Measurements from ENCODE around the gene IL12B. TPM values are rescaled to one million over a fixed set of nuclear protein-coding genes. Genes with fewer than 3 reads are reported as not detected.
"Not testable (repeated sequence)": the region's sequence is repeated elsewhere in the genome, so short reads cannot be mapped to it uniquely, and the experiment has no call there.

Gene IL12B
- total RNA-seq, 1 donor from 2014 or later: not detected

DNA sequence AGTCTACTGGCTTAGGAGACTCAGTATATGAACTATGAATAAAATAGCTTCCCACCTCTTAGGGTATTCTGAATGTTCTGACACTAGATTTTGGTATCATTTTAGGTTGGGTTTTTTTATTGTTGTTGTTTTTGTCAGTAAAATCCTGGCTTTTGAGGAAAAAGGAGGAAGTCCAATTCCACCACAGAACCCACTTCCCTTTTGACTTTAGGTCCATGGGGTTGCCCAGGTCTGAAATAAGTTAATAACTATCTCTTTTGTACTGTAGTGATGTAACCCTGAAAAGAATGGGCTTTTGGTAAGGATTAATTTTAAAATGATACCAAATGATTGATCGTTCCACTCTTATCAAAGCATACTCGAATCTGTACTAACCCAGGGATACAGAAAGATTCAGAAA is 29.1 kb upstream of the IL12B start:
- Mint-ChIP-seq H3K27ac (ENCODE audit: unreplicated experiment) (no peak overlapping the region), H3K27me3 (ENCODE audit: unreplicated experiment) (peaks cover 40% of the 10 kb centered on the region), H3K9me3 (ENCODE audit: unreplicated experiment) (no peaks in the 10 kb centered on the region), H3K36me3 (ENCODE audit: unreplicated experiment) (no peaks in the 10 kb centered on the region), H3K4me1 (ENCODE audit: unreplicated experiment) (no peaks in the 10 kb centered on the region), H3K4me3 (ENCODE audit: unreplicated experiment) (no peak overlapping the region)
- TF ChIP-seq, protein P1, sequence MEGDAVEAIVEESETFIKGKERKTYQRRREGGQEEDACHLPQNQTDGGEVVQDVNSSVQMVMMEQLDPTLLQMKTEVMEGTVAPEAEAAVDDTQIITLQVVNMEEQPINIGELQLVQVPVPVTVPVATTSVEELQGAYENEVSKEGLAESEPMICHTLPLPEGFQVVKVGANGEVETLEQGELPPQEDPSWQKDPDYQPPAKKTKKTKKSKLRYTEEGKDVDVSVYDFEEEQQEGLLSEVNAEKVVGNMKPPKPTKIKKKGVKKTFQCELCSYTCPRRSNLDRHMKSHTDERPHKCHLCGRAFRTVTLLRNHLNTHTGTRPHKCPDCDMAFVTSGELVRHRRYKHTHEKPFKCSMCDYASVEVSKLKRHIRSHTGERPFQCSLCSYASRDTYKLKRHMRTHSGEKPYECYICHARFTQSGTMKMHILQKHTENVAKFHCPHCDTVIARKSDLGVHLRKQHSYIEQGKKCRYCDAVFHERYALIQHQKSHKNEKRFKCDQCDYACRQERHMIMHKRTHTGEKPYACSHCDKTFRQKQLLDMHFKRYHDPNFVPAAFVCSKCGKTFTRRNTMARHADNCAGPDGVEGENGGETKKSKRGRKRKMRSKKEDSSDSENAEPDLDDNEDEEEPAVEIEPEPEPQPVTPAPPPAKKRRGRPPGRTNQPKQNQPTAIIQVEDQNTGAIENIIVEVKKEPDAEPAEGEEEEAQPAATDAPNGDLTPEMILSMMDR (IDR thresholded peaks at IDR 0.05): no peak
- no peak for DNase-seq (ENCODE audit: extremely low spot score, unreplicated experiment)

DNA sequence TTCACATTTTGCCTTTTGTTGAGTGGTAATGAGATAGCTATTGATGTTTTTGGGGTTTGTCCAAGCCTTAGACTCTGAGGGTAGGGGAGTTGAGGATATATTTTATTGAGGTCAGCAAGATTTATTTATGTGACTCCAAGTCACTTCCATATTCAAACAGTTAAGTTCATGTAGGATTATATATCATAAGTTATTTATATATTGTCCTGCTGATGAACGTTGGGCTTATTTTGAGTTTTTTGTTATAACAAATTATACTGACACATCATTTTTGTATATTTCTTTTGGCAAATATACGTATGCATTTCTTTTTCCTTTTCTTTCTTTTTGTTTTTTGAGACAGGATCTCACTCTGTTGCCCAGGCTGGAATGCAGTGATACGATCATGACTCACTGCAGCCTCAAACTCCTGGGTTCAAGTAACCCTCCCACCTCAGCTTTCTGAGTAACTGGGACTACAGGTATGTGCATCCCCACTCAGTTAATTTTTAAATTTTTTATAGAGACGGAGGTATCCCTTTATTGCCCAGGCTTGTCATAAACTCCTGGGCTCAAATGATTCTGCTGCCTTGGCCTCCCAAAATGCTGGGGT is 23.5 kb upstream of the IL12B start:
- Mint-ChIP-seq H3K27me3 (ENCODE audit: unreplicated experiment) (peaks cover 55% of the 10 kb centered on the region), H3K9me3 (ENCODE audit: unreplicated experiment) (no peaks in the 10 kb centered on the region), H3K4me1 (ENCODE audit: unreplicated experiment) (no peaks in the 10 kb centered on the region)

DNA sequence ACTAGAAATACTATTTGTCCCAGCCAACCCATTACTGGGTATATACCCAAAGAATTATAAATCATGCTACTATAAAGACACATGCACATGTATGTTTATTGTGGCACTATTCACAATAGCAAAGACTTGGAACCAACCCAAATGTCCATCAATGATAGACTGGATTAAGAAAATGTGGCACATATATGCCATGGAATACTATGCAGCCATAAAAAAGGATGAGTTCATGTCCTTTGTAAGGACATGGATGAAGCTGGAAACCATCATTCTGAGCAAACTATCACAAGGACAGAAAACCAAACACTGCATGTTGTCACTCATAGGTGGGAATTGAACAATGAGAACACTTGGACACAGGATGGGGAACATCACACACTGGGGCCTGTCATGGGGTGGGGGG is 20.4 kb upstream of the IL12B start:
- not testable (repeated sequence) for H3K9me3 Mint-ChIP-seq (ENCODE audit: unreplicated experiment); H3K27ac Mint-ChIP-seq (ENCODE audit: unreplicated experiment); H3K36me3 Mint-ChIP-seq (ENCODE audit: unreplicated experiment); H3K4me3 Mint-ChIP-seq (ENCODE audit: unreplicated experiment); H3K4me1 Mint-ChIP-seq (ENCODE audit: unreplicated experiment); DNase-seq (ENCODE audit: extremely low spot score, unreplicated experiment)
- H3K27me3 Mint-ChIP-seq (ENCODE audit: unreplicated experiment): peaks cover 55% of the 10 kb centered on the region

More for the DNA sequence above, 23.5 kb upstream of the IL12B start:
- H3K27ac Mint-ChIP-seq (ENCODE audit: unreplicated experiment): no peak overlapping the region
- DNase-seq (ENCODE audit: extremely low spot score, unreplicated experiment): no peak
- H3K36me3 Mint-ChIP-seq (ENCODE audit: unreplicated experiment): no peaks in the 10 kb centered on the region
- TF ChIP-seq, protein P1 (IDR thresholded peaks at IDR 0.05): no peak
- no peak overlapping the region for H3K4me3 Mint-ChIP-seq (ENCODE audit: unreplicated experiment)

DNA sequence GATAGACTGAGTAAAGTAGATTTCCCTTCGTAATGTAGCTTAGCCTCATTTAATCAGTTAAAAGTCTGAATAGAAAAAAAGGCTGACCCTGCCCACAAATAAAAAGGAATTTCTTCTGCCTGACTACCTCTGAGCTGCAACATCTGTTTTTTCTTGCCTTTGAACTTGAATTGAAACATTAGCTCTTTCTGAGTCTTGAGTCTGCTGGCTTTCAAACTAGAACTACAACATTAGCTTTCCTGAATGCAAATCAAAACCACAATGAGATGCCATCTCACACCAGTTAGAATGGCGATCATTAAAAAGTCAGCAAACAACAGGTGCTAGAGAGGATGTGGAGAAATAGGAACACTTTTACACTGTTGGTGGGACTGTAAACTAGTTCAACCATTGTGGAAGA is 19.9 kb upstream of the IL12B start:
- not testable (repeated sequence) for H3K27ac Mint-ChIP-seq (ENCODE audit: unreplicated experiment); H3K9me3 Mint-ChIP-seq (ENCODE audit: unreplicated experiment); H3K36me3 Mint-ChIP-seq (ENCODE audit: unreplicated experiment); H3K4me3 Mint-ChIP-seq (ENCODE audit: unreplicated experiment); H3K4me1 Mint-ChIP-seq (ENCODE audit: unreplicated experiment); DNase-seq (ENCODE audit: extremely low spot score, unreplicated experiment)
- H3K27me3 Mint-ChIP-seq (ENCODE audit: unreplicated experiment): peaks cover 59% of the 10 kb centered on the region

DNA sequence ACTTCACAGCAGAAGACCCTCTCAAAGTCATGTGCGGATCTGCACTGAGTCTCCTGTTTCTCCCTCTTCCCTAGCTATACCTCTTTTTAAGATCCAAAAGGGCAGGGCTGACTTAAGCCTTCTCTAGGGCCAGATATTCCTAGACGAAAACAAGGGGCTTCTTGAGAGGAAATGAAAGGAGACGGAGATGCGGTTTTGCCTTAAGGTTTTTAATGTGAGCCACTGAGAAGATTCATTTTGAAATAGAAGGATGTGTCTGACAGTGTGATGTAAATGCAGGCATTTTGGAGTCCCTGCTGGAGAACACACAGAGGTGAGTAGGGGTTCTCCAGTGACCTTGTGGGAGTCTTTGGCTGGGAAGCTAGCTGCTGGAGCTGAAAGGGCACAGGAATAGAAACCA is 15.6 kb upstream of the IL12B start:
- no peak for DNase-seq (ENCODE audit: extremely low spot score, unreplicated experiment)
- Mint-ChIP-seq H3K27me3 (ENCODE audit: unreplicated experiment) (peaks cover 46% of the 10 kb centered on the region), H3K4me1 (ENCODE audit: unreplicated experiment) (no peaks in the 10 kb centered on the region), H3K4me3 (ENCODE audit: unreplicated experiment) (no peak overlapping the region), H3K27ac (ENCODE audit: unreplicated experiment) (no peak overlapping the region), H3K36me3 (ENCODE audit: unreplicated experiment) (no peaks in the 10 kb centered on the region), H3K9me3 (ENCODE audit: unreplicated experiment) (peaks cover 8% of the 10 kb centered on the region)
- TF ChIP-seq, protein P1 (IDR thresholded peaks at IDR 0.05): no peak

DNA sequence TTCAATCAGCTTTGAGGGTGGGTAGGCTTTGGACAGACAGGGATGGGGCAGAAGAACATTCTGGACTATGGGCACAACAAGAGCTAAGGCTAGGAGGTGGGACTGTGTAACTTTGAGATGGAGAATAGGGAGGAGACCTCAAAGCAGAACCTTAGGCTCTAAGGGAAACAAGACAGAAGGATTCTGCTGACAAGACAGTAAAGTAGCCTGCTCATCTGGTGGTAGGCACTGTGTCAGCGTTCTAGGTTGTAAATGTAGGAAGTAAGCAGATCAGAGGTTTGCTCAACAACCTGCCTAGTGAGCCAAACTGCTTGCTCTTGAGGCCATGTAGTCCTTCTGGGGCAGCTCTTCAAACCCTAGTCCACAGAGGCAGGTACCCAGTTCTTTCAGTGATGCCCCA is 15.0 kb upstream of the IL12B start:
- TF ChIP-seq, protein P1 (IDR thresholded peaks at IDR 0.05): no peak
- Mint-ChIP-seq H3K27ac (ENCODE audit: unreplicated experiment) (no peak overlapping the region), H3K4me1 (ENCODE audit: unreplicated experiment) (no peaks in the 10 kb centered on the region), H3K9me3 (ENCODE audit: unreplicated experiment) (peaks cover 8% of the 10 kb centered on the region), H3K36me3 (ENCODE audit: unreplicated experiment) (no peaks in the 10 kb centered on the region), H3K4me3 (ENCODE audit: unreplicated experiment) (no peak overlapping the region), H3K27me3 (ENCODE audit: unreplicated experiment) (peaks cover 44% of the 10 kb centered on the region)
- DNase-seq (ENCODE audit: extremely low spot score, unreplicated experiment): no peak
